Measurements from ENCODE around the gene DNAI1.

Gene DNAI1

GRCh38 chr9:34541540-34541939 lies 82.9 kb downstream of the DNAI1 start:
- no peak for DNase-seq (ENCODE audit: low read depth, low spot score)

GRCh38 chr9:34544035-34544434 lies 85.4 kb downstream of the DNAI1 start:
- no peak for DNase-seq (ENCODE audit: low read depth, low spot score)

GRCh38 chr9:34545497-34545896 lies 86.9 kb downstream of the DNAI1 start:
- no peak for DNase-seq (ENCODE audit: low read depth, low spot score)

GRCh38 chr9:34546102-34546833 lies 87.7 kb downstream of the DNAI1 start:
- DNase-seq (ENCODE audit: low read depth, low spot score): no peak

GRCh38 chr9:34546834-34547827 lies 88.5 kb downstream of the DNAI1 start:
- DNase-seq (ENCODE audit: low read depth, low spot score): no peak

- no peak for DNase-seq (ENCODE audit: low read depth, low spot score)
These were observed 89.5 kb downstream of the DNAI1 start for GRCh38 chr9:34547960-34548611.

- DNase-seq (ENCODE audit: low read depth, low spot score): no peak
These were observed 90.8 kb downstream of the DNAI1 start for GRCh38 chr9:34549407-34549732.

GRCh38 chr9:34550016-34550680 lies 91.5 kb downstream of the DNAI1 start:
- DNase-seq (ENCODE audit: low read depth, low spot score): no peak

- DNase-seq (ENCODE audit: low read depth, low spot score): no peak
These were observed 92.2 kb downstream of the DNAI1 start for GRCh38 chr9:34550681-34551270.

- no peak for DNase-seq (ENCODE audit: low read depth, low spot score)
These were observed 93.4 kb downstream of the DNAI1 start for GRCh38 chr9:34551751-34552605.

- no peak for DNase-seq (ENCODE audit: low read depth, low spot score)
These were observed 94.0 kb downstream of the DNAI1 start for GRCh38 chr9:34552606-34552981.

- DNase-seq (ENCODE audit: low read depth, low spot score): no peak
These were observed 94.4 kb downstream of the DNAI1 start for GRCh38 chr9:34552986-34553385.

GRCh38 chr9:34553511-34554021 lies 95.0 kb downstream of the DNAI1 start:
- no peak for DNase-seq (ENCODE audit: low read depth, low spot score)

- no peak for DNase-seq (ENCODE audit: low read depth, low spot score)
These were observed 95.8 kb downstream of the DNAI1 start for GRCh38 chr9:34554211-34555001.

GRCh38 chr9:34555002-34555348 lies 96.4 kb downstream of the DNAI1 start:
- no peak for DNase-seq (ENCODE audit: low read depth, low spot score)

GRCh38 chr9:34555500-34555899 lies 96.9 kb downstream of the DNAI1 start:
- DNase-seq (ENCODE audit: low read depth, low spot score): no peak

GRCh38 chr9:34555936-34556525 lies 97.4 kb downstream of the DNAI1 start:
- DNase-seq (ENCODE audit: low read depth, low spot score): no peak

GRCh38 chr9:34556949-34557348 lies 98.3 kb downstream of the DNAI1 start:
- DNase-seq (ENCODE audit: low read depth, low spot score): no peak
